ELF-1 (cell line): ENCODE measurements around the gene CAMSAP1.

Experiments used
- DNase-seq: peaks from one replicate; pipeline ENCODE4 v3.0.0-alpha.2; 2016; ENCODE audit warnings: low read depth, low spot score

CAMSAP1 gene

DNA sequence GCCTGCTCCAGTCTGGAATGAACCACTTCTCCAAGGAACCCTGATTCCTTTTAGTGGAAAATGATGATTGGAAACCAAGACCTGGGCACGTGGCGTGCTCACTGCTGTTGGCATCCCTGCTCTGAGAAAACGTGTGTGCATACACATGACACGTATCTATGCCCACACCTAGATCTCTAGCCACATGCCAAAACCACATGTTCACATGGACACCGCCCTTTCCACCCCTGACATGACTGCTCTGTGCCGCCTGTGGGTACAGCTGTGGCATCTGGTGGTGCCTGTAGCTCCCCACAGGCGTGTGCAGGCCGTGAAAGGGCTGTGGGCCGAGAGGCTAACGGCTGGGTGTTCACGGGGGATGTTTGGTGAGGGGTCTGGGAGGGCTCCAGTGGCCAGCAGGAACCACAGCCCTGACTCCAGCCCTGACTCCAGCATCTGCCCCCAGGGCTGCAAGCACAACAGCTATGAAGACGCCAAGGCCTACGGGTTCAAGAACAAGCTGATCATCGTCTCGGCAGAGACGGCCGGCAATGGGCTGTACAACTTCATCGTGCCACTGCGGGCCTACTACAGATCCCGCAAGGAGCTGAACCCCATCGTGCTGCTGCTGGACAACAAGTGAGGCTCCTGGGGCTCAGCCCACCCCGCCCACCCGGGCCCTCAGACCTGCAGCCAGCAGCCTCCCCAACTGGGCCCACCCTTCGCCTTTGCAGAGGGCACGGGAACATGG, 130.3 kb downstream of the CAMSAP1 start:
- no peak for DNase-seq

DNA sequence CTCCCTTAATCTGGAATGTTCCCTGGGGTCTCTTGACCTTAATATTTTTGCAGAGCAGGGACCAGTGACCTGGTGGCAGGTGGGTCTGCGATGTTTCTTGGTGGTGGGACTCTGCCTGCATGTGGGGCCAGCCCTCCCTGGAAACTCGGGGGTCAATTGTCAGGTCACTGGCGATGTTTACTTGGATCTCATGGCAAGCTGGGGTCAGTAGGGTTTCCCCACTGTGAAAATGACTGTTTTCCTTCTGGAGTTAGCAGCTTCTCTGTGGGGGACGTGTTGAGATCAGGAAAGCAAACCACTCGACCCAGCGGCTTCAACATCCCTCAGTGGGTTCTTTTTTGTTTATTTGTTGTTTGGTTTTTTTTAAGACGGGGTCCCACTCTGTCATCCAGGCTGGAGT, 131.4 kb downstream of the CAMSAP1 start:
- DNase-seq, result no peak

DNA sequence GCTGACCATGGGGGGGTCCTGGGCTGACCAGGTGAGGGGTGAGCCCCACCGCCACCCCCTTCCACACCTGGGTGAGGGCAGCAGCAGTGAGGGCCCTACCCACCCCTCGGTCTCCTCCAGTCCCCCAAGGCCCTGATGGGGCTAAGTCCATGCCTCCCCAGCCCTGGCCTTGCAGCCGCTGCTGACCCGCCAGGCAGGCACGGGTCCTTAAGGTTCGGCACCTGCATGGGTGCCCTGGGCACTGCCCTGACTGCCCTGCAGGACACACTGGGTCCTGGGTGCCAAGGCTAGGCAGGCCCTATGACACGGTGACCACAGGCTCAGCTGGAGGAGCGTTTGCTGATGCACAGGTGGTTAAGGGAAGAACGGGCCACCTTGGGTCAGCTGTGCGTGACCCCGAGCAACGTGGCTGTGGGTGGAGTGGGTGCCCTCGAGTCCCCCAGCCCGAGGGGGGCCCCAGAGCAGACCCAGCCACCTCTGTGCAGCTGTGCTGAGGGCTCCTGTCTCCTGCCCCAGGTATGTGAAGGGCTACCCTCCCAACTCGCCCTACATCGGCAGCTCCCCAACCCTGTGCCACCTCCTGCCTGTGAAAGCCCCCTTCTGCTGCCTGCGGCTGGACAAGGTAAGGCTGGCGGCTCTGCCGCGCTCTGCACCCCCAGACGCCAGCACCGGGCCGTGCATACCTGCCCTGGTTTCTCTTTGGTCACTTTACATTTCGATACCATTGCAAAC, 132.4 kb downstream of the CAMSAP1 start:
- DNase-seq, result no peak

DNA sequence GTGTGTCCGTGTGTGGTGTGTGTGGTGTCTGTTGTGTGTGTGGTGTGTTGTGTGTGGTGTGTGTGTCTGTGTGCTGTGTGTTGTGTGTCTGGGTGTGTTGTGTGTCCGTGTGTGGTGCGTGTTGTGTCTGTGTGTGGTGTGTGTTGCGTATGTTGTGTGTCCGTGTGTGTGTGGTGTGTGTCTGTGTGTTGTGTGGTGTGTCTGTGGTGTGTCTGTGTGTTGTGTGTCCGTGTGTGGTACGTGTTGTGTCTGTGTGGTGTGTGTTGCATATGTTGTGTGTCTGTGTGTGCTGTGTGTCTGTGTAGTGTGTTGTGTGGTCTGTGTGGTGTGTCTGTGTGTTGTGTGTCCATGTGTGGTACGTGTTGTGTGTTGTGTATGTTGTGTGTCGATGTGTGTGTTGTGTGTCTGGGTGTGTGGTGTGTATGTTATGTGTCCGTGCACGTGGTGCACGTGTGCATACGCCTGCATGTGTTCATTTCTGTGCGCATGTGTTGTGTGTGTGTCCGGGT, 133.1 kb downstream of the CAMSAP1 start:
- no peak for DNase-seq

DNA sequence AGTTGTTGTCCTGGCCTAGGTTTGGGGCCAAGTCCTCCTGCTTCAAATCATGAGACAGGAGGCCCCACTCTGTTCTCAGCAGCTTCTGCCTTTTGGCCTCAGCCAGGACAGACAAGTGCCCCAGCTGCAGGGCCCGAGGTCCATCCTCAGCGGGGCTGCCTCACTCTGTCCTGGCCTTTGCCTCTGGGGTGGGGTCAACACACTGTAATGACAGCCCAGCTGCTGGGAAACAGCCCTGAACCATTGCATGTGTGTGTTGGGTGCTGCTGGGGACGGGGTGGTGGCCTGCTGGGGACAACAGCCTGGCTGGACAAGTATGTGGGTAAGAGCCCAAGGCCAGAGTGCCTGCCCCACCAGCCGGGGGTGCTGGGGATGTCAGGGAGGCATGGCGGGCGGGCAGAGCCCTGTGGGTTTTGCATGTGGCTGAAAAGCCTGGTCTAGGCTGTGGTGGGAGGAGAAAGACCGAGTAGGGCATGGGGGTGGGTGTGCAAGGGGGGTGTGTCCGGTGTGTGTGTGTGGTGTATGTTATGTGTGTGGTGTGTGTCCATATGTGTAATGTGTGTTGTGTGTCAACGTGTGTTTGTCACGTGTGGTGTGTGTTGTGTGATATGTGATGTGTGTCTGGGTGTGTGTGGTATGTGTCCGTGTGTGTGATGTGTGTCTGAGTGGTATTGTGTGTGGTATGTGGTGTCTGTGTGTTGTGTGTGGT, 133.7 kb downstream of the CAMSAP1 start:
- DNase-seq, result no peak

DNA sequence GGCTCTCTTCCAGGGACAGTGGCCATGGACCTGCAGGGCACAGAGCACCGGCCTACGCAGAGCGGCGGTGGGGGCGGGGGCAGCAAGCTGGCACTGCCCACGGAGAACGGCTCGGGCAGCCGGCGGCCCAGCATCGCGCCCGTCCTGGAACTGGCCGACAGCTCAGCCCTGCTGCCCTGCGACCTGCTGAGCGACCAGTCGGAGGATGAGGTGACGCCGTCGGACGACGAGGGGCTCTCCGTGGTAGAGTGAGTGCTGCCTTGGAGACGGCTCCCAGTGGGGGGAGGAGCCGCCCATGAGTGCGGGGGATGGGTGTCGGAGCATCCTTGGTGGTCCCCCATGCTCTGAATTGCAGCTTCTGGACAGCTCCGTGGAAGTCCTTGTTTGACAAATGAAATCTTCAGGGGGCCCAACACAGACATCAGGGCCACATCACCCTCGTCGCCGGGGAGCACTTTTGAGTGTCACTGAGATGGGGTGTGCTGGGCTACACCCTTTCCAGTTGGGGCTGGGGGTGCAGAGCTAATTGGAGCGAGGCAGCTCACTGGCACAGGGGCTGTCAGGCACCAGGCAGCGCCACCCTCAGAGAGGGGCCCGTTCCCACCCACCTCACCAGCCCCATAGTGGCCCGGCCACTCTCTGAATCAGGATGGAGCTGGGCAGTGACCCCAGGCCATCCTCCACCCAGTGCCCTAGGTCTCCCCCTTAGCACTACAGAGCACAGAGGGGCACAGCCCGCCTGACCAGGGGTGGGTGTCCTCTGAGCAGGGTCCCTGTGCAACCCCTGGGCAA, 134.4 kb downstream of the CAMSAP1 start:
- DNase-seq, result no peak

DNA sequence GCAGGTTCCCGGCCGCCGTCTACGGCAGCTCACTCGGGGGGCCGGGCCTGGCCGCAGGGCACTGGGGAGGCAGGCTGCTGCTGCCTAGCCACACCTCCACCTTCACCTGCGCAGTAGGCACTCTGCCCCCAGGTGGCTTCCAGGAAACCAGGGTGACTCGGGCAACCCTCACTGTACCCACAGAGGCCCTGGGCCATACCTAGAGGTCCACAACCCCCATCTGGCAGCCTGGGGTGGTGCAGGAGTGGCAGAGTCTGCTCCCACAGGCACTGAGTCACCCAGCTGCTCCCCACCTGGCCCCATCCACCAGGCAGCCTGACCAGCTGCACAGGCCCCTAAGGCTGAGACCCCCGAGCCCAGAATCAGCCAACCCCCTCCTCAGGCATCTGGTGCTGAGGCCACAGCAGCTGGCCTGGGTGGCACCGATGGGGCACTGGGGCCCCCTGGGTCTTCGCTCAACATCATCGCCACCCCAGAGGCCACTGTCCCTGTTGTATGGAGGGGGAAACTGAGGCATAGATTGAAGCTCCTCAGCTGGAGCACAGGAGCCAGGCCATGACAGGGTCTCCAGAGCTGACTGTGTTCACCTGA, 135.2 kb downstream of the CAMSAP1 start:
- no peak for DNase-seq

DNA sequence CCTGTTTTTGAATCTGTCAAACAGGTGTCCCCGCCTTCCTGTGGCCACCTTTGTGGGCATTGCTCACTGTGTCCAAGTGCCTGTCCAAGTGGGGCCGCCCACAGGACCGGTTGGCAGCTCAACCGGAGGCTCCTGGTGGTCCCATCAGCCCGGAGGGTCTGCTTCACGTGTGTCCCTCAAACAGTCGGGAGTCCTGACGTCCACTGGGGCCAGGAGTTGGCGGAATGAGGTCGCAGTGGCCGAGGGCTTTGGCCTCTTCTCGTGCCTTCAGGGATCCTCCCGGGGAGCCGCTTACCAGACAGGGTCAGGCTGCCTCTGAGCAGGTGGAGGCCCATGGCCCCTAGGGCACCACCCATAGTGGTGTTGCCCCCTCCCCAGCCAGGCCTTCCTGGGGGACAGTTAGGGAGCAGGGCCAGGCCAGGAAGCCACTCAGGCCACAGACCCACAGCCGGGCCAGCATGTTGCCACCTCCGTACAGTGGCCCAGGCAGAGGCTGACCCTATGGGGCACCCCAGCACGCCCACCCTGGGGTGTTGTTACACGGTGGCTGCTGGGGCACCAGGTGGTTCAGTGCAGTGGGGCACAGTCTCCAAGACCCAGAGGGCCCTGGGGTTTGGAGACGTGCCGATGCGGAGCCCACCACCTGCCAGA, 135.8 kb downstream of the CAMSAP1 start:
- no peak for DNase-seq

DNA sequence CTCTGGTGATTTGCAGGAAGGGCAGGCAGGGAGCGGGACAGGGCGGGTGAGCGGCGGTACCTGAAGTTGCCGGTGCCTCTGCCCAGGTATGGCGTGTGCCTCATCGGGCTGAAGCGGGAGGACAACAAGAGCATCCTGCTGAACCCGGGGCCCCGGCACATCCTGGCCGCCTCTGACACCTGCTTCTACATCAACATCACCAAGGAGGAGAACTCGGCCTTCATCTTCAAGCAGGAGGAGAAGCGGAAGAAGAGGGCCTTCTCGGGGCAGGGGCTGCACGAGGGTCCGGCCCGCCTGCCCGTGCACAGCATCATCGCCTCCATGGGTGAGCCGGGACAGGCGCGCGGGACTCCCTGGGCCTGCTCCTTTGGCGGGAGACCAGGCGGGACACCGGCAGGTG, 136.6 kb downstream of the CAMSAP1 start:
- DNase-seq, result no peak

DNA sequence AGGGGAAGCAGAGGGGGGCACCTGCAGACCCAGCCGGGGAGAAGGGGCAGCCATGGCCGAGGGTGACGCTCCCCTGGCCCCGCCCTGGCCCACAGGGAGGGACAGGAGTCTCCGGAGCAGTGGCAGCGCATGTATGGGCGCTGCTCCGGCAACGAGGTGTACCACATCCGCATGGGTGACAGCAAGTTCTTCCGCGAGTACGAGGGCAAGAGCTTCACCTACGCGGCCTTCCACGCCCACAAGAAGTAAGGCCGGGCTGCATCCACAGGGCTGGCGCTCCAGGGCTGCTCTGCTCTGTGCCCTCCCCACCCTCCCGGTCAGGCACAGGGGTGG, 137.2 kb downstream of the CAMSAP1 start:
- DNase-seq, result no peak

DNA sequence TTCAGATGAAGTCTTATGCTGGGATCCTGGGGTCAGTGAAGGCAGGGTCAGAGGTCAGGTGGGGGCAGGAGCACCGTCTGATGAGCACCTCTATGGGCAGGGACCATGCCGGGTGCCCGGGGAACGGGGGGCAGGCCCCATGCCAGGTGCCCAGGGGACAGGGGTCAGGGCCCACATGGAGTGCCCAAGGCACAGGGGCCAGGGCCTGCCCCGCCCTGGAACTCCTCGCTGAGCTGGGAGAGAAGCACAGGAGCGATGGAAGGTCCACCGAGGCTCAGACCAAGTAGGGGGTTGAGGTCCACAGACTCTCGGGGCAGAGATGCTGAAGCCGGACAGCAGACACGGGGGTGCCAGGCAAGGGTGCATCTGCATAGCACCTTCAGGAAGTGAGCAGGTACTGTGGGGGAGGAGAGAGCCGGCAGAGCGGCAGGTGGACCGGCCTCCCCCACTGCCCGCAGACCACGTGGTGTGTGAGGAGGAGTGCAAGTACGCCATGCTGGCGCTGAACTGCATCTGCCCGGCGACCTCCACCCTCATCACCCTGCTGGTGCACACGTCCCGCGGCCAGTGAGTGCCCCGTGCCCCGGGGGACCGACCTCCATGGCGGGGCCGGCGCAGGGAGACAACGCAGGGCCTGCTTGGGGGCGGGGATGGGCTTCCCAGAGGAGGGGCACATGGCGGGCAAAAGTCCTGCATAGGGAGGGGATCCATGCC, 137.7 kb downstream of the CAMSAP1 start:
- DNase-seq, result no peak

DNA sequence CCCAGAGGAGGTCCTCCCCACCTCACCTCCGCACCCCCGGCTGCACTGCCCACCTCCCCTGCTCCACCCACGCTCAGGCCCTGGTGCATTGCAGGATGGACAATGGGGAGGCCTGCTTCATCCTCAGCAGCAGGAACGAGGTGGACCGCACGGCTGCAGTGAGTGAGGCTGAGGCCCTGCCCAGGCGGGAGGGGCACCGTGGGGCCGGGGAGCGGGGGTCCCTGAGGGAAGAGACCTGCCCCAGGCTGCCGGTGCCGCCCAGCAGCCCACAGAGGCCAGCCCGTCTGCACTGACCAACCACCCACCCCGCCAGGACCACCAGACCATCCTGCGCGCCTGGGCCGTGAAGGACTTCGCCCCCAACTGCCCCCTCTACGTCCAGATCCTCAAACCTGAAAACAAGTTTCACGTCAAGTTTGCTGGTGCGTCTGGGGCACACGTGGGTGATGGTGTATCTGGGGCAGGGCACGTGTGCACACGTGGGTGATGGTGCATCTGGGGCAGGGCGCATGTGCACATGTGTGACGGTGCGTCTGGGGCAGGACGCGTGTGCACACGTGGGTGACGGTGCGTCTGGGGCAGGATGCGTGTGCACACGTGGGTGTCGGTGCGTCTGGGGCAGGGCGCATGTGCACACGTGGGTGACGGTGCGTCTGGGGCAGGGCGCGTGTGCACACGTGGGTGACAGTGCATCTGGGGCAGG, 138.7 kb downstream of the CAMSAP1 start:
- DNase-seq, result no peak

DNA sequence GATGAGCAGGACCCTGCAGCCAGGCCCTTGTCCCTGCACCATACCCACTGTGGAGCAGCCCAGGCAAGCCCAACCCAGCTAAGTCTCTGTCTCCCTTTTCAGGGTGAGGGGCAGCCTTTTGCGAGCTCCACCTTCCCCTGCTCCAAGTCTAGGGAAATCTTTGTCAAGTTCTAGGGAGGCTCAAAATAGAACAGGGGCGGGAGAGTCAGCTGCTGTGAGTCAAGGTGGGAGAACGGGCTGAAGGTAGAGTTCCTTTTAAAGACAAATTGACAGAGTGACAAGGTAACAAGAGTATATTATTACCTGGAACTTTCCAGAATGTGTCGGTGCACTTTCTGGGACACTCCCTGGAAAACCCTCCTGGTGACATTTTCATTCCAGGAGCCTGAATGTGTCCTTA, 140.6 kb downstream of the CAMSAP1 start:
- DNase-seq, result no peak

DNA sequence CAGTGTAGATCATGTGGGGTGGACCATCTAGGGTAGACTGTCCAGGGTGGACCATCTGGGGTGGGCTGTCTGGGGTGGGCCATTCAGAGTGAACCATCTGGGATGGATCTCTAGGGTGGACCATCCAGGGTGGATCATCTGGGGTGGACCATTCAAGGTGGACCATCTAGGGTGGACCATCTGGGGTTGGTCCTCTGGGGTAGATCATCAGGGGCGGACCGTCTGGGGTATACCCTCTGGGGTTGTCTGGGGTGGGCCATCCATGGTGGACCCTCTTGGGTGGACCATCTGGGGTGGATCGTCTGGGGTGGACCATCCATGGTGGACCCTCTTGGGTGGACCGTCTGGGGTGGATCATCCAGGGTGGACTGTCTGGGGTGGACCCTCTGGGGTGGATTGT, 141.1 kb downstream of the CAMSAP1 start:
- DNase-seq, result no peak

DNA sequence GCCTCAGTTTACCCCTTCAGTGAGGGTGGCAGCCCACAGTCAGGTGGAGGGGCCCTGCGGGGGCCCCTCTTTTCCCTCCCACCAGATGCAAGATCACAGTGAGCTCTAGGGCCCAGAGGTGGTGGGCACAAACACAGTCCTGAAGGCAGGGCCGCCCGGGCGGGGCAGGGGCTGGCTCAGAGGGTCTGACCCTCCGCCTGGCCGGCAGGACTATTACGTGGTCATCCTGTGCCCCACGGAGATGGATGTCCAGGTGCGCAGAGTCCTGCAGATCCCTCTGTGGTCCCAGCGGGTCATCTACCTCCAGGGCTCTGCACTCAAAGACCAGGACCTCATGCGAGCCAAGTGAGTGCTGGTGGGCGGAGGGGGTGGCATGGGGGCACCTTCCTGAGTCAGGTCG, 141.9 kb downstream of the CAMSAP1 start:
- no peak for DNase-seq

DNA sequence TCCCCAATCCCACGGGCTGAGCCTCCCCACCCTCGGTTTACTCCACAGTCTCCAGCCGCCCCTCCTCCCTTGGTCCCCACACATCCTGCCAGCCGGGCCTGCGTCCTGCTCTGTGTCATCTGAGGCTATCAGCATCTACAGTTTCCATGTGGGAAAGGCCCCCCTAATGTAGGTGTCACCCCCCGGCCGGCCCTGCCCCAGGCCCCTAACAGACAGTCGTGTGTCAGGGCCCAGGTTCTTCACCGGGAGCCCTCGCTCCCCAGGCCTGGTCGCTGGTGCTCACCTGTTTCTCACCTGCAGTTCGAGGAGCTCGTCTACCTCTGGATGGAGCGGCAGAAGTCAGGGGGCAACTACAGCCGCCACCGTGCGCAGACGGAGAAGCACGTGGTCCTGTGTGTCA, 142.6 kb downstream of the CAMSAP1 start:
- DNase-seq, result no peak

DNA sequence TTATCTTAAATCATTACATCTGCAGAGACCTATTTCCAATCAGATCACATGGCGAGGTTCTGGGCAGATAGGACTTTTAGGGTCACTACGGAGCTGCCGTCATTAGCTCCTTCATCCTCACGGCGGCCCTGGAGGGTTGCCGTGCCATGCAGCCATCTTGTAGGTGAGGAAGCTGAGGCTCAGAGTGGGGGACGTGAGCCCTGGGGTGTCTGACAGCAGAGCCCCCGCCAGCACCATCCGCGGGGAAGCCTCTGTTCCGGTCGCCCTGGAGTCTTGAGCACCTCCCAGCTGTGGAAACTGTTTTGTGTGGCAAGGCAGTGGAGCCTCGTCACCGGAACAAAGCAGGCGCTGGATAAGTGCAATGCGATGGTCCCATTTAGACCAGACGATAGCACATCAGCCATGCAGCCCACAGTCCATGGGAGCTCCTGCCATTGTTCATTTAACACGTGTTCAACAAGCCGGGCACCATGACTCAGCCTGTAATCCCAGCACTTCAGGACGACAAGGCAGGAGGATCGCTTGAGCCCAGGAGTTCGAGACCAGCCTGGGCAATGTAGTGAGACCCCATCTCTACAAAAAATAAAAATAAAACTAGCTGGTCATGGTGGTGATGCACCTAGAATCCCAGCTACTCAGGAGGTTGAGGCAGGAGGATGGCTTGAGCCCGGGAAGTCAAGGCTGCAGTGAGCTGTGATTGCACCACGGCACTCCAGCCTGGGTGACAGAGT, 143.5 kb downstream of the CAMSAP1 start:
- DNase-seq, result no peak

DNA sequence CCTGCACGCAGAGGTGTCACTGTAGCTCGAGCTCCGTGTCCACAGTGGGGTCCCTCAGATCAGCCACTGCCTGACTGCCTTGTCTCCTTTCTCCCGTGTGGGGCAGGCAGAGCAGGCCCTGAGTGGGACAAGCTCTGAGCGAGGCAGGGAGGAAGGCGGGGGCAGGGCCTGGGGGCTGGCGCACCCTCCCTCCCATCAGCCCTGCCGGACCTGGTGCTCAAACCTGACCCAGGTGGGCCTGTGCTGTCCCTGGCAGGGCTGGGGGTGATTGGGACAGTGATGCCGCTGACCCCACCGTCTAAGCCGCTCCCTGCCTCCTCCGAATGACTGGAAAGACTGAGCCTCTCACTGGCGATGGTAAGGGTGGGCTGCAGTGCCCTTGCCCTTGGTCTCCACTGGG, 144.4 kb downstream of the CAMSAP1 start:
- DNase-seq, result no peak

DNA sequence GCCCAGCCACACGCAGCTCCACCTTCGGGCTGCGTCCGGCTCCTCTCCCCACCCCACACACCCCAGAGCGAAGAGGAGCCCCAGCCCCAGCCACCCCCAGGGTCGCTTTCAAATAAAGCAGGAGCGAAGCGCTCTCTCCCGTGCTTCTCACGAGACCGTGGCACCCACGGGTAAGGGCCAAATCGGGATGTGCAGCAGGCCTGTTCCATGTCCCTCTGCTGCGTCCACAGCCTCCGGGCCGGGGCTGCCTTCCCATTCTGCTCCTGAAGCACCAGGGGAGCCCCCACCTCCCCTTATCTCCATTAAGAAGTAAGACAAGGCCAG, 145.5 kb downstream of the CAMSAP1 start:
- DNase-seq, result no peak
